Measurements from ENCODE around the gene SLC24A3.

SLC24A3 gene

DNA sequence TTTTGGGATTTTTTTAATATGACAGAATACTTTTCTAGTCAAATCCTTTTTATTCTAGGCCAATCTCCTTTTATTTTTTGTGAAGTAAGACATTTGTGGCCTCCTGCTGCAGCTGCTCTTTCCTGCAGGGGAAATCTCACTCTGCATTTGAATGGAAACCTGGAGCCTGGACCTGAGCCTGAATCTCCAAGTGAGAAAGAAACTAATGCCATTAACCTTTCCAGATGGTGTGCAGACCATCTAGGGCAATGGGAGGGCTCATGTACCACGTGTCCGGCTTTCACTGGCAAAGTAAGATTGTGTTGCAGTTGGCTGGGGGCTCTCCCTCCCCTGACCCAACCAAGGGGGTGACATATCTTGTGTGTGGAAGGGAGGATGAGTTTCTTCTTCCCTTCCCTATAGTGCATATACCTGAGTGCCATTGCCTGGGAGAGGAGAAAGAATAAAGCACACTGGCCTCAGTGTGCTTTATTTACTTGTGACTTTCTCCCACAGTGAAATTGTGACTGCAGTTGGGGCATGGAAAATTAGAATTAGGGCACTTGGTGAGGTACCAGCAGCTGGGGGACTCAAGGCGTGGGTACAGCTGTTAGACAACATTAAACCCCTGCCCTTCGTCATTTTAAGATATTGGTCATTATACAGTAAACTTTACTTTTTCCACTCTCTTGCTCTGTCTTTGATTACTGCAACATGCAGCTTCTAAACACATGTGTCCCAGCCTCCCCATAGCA, 385.8 kb downstream of the SLC24A3 start:
- DNase-seq (ENCODE audit: low spot score): no peak

DNA sequence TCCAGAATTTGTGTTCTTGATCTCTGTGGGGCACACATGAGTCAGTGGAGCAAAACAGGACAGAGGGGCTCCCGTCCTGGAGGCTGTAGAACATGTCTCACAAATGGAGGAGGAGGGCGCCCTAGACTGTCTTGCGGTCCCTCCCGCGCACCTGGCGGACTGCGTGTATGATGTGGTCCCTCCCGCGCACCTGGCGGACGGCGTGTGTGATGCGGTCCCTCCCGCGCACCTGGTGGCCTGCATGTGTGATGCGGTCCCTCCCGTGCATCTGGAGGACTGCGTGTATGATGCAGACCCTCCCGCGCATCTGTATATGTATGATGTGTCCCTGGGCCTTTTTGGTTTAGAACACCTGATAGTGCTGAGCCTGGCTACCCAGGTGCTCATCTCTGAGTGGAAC, 386.8 kb downstream of the SLC24A3 start:
- no peak for DNase-seq (ENCODE audit: low spot score)

DNA sequence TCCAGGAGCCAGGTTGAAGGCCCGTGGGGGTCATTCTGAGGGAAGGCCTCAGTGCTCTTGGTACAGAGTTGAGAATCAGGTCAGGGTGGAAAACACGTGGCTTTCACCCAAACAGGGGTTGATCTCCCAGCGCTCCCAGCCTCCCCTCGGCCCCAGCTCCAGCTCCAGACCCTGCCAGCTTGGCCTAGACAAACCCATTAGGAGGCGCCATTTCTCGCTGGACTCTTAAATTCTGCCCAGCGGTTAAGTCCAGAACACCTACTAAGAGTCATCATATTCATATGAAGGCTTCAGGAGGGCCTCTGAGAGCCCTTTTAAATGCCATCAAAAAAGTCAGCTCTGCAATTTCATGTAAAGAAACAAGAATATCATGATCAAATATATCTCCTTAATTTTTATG, 387.6 kb downstream of the SLC24A3 start:
- no peak for DNase-seq (ENCODE audit: low spot score)

DNA sequence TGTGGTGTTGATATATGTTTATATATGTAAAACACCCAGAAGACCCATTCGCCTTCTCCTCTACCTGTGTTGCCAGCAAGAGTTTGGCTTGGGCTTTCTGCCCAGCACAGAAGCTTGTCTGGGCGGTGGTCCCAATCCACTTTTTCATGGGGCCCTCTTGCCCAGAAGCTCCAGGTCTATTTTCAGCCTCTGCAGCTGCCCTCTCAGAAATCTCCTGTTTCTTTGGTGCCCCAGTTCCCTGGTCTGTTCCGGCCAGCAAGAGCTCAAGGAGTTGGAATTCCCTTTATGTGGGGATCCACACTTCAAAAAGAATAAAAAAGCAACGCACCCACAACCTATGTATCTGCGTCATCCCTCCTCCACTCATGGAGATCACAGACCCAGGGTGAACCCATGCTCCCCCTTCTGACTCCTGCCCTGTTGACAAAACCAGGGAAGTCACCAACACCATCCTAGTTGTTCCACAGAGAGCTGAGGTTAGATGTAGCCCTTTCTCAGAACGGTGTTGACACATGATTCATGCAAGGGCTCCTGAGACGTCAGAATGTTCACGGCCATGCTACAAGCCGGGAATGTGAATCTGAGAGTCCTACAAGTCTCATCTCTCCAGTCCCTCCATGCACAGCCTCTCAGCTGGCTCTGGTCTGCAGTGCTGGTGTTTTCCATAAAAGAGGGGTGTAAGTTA, 388.8 kb downstream of the SLC24A3 start:
- DNase-seq (ENCODE audit: low spot score): no peak

DNA sequence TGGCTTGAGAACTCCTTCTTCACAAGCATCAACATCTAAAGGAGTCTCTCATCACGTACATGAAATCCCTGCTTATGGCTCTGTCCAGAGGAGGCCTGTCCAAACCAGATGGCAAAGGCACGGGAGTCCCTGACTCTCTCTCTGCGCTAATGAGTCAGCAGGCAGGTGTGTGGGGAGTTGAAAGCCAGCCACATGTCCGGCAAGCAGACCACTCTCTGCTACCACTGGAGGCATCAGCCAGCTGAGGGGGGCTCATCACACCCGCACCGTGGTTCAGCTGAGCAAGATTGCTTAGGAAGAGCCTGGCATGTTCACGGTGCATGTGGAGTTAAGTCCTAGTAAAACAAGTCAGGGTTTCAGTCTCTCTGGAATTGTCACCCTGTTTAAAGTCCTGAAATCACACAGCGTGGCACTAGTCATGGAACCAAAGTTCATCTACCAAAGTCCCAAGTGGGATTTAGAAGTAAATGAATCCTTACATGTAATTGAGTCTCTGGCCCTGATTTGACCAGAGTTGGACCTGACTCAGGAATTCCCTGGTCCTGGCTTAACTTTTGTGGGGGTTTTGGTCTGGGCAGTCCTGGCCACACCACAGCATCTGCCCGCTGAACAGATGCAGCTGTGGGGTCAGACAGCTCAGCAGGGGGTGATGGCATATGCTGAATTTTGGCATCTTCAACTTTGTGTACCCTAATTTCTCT, 390.4 kb downstream of the SLC24A3 start:
- DNase-seq (ENCODE audit: low spot score): no peak

DNA sequence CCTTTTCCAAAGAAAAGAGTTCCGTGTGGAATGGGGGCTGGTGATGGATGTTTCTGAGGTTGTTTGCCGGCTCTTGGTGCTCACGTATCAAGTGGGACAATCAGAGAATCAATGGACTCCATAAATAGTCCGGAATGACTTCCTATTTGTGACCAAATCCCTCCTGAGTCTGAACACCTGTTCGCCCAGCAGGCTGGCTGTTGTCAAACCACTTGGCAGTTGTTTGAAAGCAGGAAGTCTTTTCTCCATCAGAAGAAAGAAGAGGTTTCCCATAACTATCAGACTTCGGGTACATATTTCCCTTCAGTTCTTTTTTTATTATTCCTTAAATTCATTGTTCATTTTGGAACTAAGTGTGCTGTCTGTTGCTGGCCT, 390.9 kb downstream of the SLC24A3 start:
- no peak for DNase-seq (ENCODE audit: low spot score)

DNA sequence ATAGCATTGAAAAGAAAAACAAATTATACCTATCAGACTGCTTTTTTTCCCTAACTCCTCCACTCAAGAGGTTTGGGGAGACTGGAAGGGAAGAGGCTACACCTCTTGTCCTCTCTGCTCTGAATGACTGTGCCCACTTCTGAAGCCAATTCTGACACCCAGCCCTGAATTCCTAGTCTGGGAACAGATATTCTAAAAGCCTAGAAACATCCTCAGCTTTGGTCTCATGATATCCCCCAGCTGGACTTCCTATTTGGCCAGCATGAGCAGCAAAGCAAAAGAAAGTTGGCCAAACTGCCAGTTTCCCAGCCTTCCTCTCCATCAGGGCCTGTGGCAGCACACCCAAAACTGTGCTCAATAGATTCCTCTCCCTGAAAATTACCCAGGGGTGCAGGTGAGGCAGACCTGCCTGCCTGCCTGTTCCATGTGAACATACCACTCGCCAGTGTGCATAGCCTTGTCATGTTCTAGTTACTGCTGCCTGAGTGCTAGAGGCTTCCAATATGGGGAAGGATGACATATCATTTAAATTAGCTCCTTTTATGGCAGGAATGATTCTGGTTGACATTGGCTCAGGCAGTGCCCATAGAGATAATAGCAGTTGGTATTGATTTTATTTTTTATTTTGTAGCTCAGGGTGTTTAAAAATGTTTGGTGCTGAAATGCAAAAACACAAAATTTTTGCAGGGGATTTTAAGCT, 393.5 kb downstream of the SLC24A3 start:
- no peak for DNase-seq (ENCODE audit: low spot score)

DNA sequence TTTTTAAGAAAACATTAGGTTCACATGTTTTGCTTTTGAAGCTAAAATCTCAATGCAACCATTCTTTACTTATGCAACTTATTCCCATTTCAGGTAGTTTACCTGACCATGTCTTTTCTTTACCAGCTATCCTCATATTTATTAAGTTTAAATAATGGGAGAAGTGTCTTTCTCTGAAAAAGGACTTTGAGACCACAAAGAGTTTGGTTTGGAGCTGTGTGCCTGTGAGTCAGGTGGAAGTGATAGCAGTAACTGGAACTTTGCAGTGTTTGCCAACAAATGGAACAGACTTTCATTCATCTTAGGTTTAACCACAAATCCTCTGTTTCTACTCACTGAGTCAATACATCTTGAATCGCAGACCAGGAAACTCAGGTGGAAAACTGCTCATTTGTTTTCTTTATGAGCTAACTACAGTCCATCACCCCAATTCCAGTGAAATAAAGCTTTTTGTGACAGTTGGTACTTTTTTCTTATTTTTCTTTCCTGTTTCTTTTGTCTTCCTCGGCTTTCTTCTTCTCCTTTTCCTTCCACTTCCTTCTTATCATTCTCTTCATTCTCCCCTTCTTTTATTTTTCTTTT, 397.3 kb downstream of the SLC24A3 start:
- DNase-seq (ENCODE audit: low spot score): no peak

DNA sequence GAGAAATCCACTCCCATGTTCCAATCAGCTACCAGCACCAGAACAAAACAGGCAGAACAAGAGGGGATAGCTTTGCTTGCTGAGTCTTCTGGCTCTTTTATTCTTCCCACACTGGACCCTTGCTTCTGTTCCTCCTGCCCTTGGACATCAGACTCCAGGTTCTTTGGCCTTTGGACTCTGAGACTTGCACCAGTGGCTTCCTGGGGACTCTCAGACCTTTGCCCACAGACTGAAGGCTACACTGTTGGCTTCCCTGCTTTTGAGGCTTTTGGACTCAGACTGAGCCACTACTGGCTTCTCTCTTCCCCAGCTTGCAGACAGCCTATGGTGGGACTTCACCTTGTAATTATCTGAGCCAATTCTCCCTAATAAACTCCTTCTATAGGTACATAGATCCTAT, 403.2 kb downstream of the SLC24A3 start:
- no peak for DNase-seq (ENCODE audit: low spot score)

DNA sequence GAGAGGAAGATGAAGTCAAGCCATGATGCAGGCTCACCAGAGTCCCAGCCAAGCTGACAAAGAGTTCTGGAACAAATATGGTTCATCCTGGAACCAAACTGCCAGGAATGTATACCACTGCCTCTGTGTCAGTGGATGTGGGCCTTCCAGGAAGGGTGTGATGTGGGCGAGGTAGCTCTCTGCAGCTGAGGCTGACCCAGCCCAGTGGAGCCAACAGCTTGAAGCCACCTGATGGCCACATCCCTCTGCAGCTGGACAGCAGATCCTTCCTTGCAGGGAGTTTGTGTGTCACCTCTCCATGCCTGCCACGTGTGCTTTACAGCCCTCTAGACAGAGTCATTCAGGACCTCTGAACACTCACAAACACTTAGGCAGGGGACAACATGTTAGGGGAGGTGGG, 403.6 kb downstream of the SLC24A3 start:
- DNase-seq (ENCODE audit: low spot score): no peak

DNA sequence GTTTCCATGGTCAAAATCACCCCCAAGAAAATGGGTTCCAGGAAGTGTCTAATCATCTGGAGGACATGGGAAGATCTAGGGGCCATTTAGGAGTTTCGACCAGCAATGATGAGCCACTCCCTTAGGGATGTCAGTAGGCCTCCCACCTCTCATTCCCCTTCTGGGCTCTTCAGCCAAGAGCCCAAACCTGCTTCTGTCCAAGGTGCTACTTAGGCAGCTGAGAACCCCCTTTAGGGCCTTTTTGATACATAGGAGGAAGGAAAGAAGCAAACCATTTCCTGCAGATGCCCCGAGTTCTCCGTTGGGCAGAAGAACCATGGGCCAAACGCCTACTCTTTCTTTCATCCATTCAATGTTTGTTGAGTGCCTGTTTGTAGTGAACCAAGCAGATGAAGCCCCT, 404.2 kb downstream of the SLC24A3 start:
- no peak for DNase-seq (ENCODE audit: low spot score)

DNA sequence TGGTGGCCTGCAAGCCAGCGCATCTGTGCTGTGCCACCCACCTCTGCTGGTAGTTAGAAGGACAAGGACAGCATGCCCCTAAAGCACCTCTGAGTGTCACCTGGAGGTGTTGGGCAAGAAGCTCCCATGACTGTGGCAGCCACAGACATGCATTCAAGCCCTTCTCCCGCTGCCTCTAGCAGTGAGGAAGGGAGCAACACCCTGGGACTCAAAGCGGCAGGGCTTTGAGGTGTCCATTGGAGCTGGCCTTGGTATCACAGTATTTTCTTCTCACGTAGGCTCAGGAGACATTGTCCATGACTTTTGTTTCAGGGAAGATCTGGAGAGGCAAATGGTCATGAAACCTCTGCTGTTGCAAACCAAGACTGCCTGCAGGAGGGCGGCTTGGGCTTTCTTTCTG, 404.8 kb downstream of the SLC24A3 start:
- no peak for DNase-seq (ENCODE audit: low spot score)

DNA sequence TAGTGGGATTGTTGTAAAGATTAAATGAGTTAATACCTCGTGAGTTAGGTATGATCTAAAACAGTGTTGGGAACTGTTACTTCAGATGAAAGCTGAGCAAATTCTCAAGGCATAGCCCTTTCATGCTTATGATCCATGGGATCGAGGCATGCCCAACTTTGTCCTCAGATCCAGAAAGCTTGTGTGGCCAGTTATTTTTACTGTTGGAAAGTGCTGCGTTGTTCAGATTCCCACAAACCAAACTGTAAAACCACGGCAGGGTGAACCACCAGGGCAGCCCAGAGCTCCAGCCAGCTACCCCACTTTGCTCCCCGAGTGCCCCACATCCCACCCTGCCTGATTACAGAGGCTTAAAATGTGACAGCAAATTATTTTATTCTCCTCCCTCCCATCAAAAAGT, 406.3 kb downstream of the SLC24A3 start:
- DNase-seq (ENCODE audit: low spot score): no peak

DNA sequence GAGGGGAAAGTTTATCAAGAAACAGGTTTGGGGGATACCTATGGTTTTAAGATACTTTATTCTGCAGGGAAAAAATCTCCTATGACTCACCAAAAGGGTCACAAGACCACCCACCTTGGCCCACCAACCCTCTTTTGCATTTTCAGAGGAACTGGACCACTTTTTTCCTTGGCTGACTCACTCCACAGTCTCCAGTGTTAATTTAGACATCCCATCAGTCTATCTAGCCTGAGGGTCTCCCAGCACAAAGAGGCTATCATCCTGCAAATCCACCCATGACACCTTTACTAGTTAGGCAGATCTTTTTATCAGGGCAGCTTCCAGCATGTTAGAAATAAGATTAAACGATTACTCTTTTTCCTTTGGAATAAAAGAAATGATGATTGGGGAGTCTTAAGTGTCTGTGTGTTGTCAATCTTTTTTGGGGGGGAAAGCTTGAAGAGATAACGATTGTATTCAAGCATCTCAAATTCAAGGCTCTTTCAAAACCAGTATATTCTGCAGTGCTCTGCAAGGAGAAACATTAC, 407.5 kb downstream of the SLC24A3 start:
- DNase-seq (ENCODE audit: low spot score): no peak

DNA sequence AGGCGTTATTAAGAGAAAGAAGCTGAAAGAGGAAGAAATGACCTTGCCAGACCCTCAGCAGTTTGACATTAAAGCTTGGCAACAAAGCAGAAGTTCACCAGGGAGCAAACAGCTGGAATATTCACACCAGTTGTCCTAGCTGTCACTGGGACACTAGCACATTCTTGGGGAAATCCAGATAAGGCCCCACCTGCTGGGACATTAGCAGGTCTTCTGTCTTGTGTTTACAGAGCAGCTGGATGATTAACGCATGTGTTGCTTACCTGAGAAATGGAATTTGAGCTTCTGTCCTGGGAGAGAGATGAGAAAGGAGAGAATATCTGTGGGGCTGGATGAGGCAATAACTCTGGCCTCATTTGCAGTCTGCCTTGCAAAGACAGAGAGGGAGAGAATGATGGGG, 408.0 kb downstream of the SLC24A3 start:
- DNase-seq (ENCODE audit: low spot score): no peak

DNA sequence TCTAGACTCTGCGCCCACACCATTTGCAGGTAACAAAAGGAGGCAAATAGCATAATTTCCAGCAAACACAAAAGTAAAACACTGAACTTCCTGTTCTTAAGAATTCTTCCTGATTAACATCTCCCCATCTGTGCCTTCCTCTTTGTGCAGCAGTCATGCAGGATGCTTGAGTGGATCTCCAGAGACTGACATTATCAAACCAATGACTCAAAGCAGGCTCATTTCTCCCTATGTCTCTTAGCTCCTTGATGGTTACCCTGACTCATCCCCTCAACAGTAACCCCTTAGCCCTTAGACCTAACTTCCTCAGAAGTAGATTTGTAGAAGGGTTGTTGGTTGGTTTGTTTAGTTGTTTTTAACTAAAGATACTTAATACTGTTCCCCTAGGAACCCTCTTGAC, 408.6 kb downstream of the SLC24A3 start:
- no peak for DNase-seq (ENCODE audit: low spot score)

DNA sequence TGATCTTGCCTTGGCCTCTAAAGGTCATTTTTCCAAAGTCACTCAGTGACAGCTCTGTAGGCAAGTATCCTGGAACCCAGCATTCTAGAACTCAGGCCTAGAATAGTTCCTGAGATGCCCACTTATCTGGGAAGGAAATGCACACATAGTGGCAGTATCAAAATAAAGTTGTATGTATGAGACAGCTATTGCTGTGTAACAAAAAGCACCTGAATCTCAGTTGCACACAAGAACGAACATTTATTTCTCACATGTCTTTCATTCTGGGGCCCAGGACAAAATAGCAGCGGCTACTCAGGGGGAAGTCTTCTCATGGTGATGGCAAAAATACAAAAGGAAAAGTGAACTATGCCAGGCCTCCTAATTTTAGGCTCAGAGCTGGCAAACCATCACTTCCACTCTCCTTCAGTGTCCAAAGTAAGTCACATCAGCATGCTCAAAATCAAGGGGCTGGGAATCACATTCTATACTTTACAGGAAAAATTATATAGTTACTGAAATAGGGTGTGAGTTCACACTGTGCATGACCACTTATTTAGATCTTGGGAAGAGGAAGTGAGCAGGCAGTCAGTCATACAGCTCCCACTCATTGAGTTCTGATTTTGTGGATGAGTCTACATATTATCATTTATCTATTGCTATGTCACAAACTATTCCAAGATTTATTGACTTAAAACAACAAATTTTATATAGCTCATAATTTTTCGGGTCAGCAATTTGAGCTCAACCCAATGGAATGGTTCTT, 412.0 kb downstream of the SLC24A3 start:
- DNase-seq (ENCODE audit: low spot score): no peak

DNA sequence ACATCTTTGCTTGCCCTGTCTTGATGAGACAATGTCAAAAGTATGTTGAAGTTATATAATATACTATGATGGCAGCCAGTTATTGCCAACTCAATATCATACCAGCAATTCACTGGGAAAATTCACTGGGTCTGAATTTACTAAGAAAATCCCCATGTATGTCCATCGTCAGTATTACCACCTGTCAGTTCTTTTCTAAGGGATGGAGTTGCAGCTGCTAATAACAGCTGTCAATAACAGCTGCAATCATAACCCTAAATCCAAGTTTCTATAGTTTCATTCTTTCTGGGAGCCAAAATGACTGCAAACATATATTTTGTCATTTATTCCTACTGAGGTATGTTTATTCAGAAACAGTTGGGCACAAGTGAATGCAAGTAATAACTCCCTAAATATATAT, 413.0 kb downstream of the SLC24A3 start:
- DNase-seq (ENCODE audit: low spot score): no peak

DNA sequence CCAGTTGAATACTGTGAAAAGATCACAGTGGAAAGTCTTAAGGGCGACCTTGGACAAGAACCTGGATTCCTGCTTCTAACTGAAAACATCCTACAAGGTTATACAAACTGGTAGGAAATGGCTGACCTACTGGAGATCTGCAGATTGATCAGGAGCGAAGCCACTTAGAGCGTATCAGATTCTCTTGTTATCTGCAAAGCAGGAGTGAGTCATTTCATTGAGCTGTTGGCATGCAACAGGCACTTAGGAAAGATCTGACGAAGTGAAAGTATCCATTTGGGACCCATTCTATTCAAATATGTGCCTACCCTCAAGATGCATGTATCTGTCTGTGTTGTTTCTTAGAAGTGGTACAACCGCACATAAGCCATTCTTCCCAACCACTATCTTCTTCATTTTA, 414.5 kb downstream of the SLC24A3 start:
- DNase-seq (ENCODE audit: low spot score): no peak

DNA sequence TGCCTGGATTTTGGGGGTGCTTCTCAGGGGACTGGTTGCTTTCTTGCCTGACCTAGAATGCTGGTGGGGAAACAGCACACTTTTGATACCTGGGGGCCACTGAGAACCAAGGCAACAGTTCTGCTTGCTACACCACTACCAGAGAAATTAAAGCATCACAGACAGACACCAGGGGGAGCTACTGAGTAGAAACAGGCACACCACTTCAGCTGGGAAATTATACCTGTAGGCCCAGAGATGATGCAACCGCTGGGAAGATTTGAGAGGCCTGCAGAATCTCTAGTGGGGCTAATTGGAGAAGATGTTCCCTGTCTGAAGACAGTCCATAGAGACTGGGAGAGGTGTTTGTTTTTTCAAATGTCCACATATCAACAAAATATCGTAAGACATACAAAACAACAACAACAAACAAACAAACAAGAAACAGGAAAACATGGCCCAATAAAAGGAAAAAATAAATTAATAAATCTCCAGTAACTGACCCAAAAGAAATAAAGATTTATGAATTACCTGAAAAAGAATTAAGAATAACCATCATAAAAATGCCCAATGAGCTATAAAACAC, 416.2 kb downstream of the SLC24A3 start:
- DNase-seq (ENCODE audit: low spot score): peak; percentile 67

DNA sequence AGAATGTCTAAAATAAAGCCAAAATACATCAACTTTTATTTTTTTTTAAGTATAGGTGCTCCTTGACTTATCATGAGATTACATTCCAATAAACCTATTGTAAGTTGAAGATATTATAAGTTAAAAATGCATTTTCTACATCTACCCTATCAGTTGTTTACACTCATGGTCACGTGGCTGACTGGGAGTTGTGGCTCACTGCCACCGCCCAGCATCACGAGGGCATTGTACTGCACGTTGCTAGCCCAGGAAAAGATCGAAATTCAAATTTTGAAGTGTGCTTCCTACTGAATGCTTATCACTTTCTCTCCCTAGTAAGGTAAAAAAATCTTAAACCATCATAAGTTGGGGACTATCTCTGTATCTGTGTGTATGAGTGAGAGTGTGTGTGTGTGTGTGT, 419.0 kb downstream of the SLC24A3 start:
- DNase-seq (ENCODE audit: low spot score): no peak
